Activated CD4-positive, alpha-beta T cell treated with anti-CD3 and anti-CD28 coated beads, Interleukin-2, Interleukin-4, amounts not matched to agents 100 ng/mL and 50 ng/mL, durations not matched to agents 16 hours and 8 hours (primary cell): ENCODE measurements around the gene TATDN2.
"Not testable (repeated sequence)": the region's sequence is repeated elsewhere in the genome, so short reads cannot be mapped to it uniquely, and the experiment has no call there.

Experiments used
- DNase-seq: peaks from one replicate; pipeline ENCODE4 v3.0.0-alpha.2; 2020; ENCODE audit warnings: low spot score

Gene TATDN2

GRCh38 chr3:10272476-10272875 is 24.2 kb downstream of the TATDN2 start:
- not testable (repeated sequence) for DNase-seq

DNA sequence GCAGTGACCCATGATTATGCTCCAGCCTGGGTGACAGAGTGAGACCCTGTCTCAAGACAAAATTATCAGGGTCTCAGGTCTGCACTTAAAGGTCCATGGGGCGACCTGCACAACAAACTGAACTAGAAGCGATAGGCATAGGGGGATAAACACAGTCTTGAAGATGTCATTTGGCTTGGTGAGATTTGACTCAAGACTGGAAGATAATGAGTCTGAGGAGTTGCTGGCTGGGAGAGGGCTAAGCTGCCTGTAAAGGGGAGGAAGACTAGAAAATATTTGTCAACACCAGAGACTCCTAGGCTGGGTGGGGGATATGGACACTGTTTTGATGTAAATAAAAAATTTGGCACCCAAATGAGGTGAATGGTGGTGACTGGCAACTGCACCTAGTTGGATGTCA is 24.7 kb downstream of the TATDN2 start:
- DNase-seq, result no peak

GRCh38 chr3:10273702-10274305 is 25.5 kb downstream of the TATDN2 start:
- DNase-seq, result no peak

GRCh38 chr3:10274601-10275000 is 26.3 kb downstream of the TATDN2 start:
- DNase-seq, result no peak

DNA sequence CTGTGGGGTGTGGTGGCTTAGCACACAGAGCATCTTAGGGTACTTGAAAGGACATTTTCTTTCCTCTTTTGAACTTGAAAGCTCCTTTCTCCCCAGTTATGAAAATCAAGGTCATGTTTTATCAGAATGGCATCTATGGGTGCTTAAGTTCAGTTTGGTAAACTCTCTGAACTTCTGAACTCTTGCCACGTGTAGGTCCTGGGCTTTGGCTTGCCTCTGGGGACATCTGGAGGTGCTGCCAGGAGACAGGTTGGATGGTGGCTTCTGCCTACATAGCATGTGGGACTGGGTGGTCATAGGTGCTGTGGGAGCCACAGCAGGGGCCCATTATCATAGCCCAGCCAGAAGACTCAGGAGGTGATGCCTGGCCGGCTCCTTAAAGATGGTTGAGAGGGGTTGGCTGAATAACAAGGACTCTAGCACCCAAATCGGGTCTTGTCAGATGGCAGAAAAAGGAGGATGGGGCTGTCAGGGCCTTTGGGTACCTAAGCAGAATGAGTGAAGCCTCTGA is 28.9 kb downstream of the TATDN2 start:
- DNase-seq, result no peak

GRCh38 chr3:10278501-10278900 is 30.2 kb downstream of the TATDN2 start:
- no peak for DNase-seq

DNA sequence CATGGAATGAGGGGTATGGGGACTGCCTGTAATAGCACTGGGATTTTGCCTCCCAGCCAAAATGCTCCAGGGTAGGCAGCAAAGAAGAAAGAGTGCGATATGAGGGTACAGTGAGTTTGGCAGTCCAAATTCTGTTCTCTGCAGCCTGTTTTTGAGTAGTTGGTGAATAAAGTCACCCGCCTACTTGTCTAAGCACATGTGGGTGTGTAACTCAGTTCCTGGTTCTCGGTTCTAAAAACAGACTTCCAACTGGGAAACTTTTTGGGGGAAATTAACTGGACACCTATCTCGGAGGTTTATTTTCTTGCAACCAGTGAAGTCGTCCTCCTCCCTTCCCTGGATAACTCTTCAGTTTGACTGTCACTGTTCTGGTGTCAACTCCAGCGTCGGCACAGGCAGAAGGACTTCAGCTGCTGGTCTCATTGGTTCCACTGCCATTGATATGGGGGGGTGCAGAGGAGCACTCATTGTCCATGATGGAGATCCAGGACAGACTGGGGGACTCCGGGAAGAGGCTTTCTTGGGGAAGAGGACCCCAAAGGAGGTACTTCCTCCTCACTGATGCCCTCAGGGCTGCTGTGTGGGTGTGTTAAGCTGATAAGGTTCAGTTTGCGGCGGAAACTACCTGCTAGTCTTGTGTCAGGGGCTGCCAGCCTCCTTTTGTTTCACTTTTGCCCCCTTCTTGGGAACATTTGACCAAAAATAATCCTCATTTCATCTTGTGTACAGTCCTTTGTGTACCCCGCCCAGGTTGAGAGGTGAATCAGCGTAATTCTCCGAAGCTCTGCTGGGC is 31.3 kb downstream of the TATDN2 start:
- no peak for DNase-seq

GRCh38 chr3:10280177-10280529 is 31.9 kb downstream of the TATDN2 start:
- no peak for DNase-seq

DNA sequence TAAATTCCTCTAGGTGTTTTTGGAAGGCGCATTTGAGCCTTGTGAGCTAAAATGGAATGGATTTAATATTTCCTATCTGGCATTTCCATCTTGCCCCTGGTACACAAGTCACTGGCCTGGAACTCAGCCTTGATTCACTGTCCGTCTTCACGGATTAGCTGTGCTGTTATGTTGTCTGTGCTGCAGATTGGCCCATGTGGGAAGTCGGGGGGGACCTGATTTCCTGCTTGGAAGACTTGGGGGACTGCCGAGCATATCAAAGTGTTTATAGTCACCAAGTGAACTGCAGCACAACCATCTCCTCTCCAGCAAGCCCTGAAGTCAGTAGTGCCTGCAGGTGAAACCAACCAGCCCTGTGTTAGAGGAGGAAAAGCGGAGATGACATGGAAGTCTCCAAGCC is 32.3 kb downstream of the TATDN2 start:
- no peak for DNase-seq

DNA sequence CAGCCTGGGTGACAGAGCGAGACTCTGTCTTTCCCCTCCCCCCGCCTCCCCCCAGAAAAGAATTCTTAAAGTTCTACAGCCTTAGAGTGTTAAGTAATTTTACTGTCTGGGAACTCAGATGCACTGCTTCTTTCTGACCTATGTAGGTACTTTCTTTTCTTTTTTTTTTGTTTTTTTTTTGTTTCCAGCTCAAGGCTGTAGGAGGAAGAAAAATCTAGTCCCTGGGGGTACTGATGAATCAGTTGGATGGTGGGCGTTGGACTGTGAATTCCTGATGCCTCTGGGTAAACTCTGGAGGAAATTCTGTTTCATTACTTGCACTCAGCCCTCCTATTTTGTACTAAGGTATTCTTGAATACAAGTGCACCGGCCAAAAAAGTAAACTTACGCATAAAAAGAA is 33.7 kb downstream of the TATDN2 start:
- DNase-seq, result no peak

DNA sequence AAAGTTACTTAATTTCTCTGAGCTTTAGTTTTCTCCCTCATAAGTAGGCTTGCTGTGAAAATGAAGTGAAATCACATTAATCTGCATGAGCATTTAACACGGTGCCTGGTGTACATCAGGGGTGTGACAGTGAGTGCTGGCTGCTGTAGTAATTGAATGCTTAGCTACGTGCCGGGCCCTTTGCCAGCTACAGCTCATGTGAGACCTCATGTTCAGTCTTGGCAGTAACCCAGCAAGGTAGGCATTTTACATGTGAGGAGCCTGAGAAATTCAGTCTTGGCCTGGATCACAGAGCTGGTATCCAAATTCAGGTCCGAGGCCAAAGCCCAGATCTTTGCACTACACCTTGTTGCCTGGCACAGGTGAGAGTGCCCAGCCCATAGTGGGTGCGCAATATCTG is 35.4 kb downstream of the TATDN2 start:
- no peak for DNase-seq

GRCh38 chr3:10284496-10284895 is 36.2 kb downstream of the TATDN2 start:
- peak; percentile 69 for DNase-seq

GRCh38 chr3:10285272-10286132 is 37.2 kb downstream of the TATDN2 start:
- DNase-seq, result no peak

GRCh38 chr3:10286133-10286524 is 37.9 kb downstream of the TATDN2 start:
- no peak for DNase-seq

GRCh38 chr3:10286596-10287295 is 38.5 kb downstream of the TATDN2 start:
- peak; percentile 51 for DNase-seq

DNA sequence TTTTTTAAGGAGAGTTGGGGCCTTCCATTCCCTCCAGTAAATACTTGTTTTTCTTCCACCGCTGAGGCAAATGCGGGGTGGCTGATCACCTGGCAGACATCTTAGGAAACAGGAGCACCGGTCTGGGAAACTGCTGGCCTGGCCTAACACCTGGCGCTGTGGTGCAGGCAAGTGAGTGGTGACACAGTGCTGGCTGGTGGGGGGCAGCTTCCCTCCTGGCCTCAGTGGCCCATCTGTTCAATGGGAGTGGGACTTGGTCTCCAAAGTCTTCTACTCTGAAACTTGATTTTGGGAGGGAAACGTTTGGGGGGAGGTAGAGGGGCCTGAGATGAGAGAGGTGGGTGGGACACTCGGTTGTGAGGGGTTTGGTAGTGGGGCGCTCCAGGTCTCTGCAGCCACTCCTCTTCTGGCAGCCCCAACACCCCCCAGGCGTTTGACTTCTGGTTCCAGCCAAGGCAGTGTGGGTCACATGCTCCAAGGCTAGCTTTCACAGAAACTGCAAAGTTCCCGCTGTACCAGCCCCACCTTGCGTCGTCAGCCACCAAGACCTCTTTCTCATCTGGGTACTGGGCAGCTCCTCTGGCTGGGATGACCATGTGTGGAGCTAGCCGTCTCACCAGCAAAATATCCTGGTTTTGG is 39.8 kb downstream of the TATDN2 start:
- no peak for DNase-seq

DNA sequence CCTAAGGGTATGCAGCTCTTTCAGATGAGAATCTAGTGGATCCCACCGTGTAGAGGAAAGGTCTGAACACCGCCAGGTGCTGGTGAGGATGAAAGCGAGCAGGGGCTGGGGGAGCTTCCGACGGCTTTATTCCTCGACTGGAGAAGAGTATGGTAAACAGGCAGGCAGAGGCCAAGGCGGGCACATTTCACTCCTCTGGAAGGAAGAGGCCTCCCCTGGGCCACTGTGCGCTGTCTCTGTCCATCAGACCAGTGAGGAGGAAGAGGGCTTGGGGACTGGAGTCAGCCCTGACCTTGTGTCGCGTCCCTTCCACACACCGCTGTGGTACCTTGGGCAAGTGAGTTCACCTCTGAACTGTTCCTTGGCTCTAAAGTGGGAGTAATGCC is 40.3 kb downstream of the TATDN2 start:
- no peak for DNase-seq

DNA sequence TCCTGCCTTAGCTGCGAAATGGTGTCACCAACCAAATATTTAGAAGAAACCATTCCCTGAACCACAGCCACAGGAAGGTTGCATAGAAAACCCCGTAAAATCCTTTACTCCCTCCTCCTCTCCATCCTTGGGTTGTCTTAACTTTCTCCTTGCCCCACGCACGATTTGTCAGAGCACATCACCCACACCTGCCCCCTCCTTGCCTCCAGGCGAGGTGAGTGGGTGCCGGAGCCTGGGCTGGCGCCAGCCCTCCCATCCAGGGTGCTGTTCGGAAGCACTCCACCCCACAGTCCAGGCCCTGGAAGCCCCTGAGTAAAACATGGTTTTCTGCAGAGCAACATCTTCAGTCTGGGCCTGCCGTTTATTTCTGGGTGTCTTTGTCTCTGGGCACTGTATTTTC is 40.8 kb downstream of the TATDN2 start:
- DNase-seq, result no peak

DNA sequence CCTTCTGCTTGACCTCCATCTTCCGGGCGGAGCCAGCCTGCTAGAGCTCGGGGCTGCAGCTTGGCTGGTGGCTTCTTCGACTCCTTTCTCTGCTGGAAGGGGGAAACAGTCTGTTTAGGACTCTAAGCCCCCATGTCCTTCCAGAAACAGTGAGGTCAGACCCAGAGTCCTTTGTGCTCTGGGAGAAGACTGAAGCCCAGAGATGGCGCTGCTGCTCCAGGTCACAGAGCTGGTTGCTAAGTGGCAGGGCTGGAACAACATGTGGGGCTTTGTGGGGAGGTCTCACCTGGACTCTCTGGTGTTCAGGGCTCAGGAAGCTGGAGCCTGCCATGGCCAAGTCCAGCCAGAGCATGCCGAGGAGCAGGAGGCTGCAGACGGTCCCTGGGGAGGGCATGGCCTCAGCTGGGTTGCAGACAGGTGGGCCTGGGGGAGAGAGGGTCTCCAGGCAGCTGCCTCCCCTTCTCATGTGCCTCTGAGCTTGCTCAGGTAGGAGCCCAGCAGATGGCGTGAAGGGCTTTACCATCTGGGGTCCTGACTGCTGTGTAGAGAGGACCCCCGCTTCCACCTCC is 41.6 kb downstream of the TATDN2 start:
- no peak for DNase-seq

DNA sequence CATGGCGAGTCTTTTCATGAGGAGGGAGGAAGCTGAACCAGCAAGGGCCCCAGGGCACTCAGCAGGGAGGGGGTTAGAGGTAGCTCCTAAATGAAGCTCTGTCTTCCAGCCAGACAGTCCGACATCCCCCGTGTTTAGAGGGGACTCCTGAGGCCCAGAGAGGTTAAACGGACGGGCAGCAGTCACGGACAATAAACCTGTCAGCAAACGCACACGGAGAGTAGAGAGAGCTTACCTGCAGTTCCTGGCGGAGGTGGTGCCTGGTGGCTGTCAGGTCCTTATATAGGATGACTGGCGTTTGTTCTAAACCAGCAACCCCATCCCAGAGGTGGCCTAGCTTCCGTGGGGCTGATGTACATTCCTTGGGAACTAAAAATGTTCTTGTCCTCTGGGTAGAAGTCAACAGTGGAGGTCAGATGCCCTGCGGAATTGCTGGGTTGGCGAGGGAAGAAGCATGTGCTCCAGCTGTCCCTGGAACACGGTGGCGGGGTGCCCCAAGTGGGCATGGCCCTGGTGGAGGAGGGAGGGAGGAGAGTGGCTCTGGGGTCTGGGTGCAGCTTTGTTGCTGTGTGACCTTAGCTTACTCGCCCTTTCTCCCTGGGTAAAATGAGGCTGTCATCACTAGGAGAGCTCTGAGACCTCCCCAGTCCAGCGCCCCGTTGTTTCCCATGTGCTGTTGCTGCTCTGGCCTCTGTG is 42.4 kb downstream of the TATDN2 start:
- DNase-seq, result no peak

DNA sequence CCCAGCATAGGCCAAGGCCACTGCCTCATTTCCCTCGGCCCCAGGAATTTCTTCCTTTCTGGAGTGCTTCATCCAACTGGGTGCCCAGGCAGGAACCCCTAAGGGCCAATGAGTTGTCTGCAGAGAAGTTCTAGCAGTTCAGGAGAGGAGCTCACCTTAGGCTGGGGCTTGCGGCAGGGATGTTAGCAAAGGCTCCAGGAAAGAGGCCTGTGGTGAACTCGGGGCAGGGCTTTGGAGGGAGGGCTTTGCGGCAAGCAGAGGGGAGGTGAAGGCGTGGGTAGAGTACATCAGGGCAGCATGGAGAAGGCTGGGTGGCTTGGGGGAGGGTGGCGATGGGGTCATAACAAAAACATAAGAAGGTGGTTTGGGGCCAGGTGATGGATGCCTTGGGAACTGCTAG is 43.4 kb downstream of the TATDN2 start:
- DNase-seq, result no peak
